GM12872 (cell line): ENCODE measurements around the gene LRIG2.

Source experiments
- CTCF ChIP-seq: IDR thresholded peaks from 3 replicates; pipeline ENCODE4 v1.5.1; 2011; ENCODE audit warnings: low read depth, mild to moderate bottlenecking, low read length, moderate library complexity; ENCODE audit not compliant: insufficient read depth

The LRIG2 gene

GRCh38 chr1:113169591-113169990 is 96.6 kb downstream of the LRIG2 start:
- no peak for TF ChIP-seq CTCF

GRCh38 chr1:113170519-113170918 is 97.5 kb downstream of the LRIG2 start:
- TF ChIP-seq CTCF = no peak

- TF ChIP-seq CTCF = no peak
These were observed 105.1 kb downstream of the LRIG2 start for GRCh38 chr1:113178106-113178505.

GRCh38 chr1:113178522-113178921 is 105.5 kb downstream of the LRIG2 start:
- no peak for TF ChIP-seq CTCF
